ENCODE measurements around the gene PLCXD3.

PLCXD3 gene

GRCh38 chr5:41266377-41266776 lies 244.0 kb downstream of the PLCXD3 start:
- H3K14ac ChIP-seq (ENCODE audit: low read length), result no peak overlapping the region

GRCh38 chr5:41264019-41264418 lies 246.4 kb downstream of the PLCXD3 start:
- Histone ChIP-seq H2BK5ac (ENCODE audit: low read depth, low read length, poor library complexity) (no peak overlapping the region), H2BK120ac (ENCODE audit: insufficient read depth, low read length, poor library complexity) (no peak overlapping the region), H3K4me3 (ENCODE audit: low read depth, low read length) (no peak overlapping the region), H3K23ac (ENCODE audit: low read length) (peak overlapping the region; percentile 66), H4K91ac (ENCODE audit: low read depth, low read length) (no peak overlapping the region), H2AK5ac (ENCODE audit: low read length) (no peak overlapping the region), H4K8ac (ENCODE audit: low read depth, low read length) (no peak overlapping the region), H3K36me3 (ENCODE audit: control insufficient read depth in 1 of 2, insufficient read depth in 2 of 2, low read length in 2 of 2) (no peaks in the 10 kb centered on the region), H2AFZ (ENCODE audit: insufficient read depth, low read length, poor library complexity) (no peak overlapping the region), H3K27me3 (ENCODE audit: insufficient read depth, low read length) (no peaks in the 10 kb centered on the region), H4K12ac (ENCODE audit: low read depth, low read length) (no peak overlapping the region), H3K18ac (ENCODE audit: low read length) (no peak overlapping the region), H3K27ac (ENCODE audit: low read depth, low read length) (no peak overlapping the region), H3K4me2 (ENCODE audit: low read length) (no peak overlapping the region), H2BK12ac (ENCODE audit: low read length) (no peak overlapping the region), H3K79me2 (ENCODE audit: control insufficient read depth, insufficient read depth, low read length, poor library complexity) (no peaks in the 10 kb centered on the region), H3K14ac (ENCODE audit: low read length) (no peak overlapping the region), H3K4me1 (ENCODE audit: control insufficient read depth in 1 of 2, insufficient read depth in 2 of 2, low read length in 2 of 2) (no peaks in the 10 kb centered on the region), H3K9me3 (ENCODE audit: insufficient read depth, low read depth, low read length) (no peaks in the 10 kb centered on the region), H3K9ac (ENCODE audit: low read length) (no peak overlapping the region), H3K79me1 (ENCODE audit: low read length) (no peaks in the 10 kb centered on the region), H3K4ac (ENCODE audit: low read depth, low read length) (no peak overlapping the region)
- WGBS (ENCODE audit: extremely low coverage, insufficient coverage, insufficient read length), result no CpG with 5 or more reads among the region's 3 CpGs
- no peak for DNase-seq

More at GRCh38 chr5:41266377-41266776, 244.0 kb downstream of the PLCXD3 start:
- Histone ChIP-seq H2BK5ac (ENCODE audit: low read depth, low read length, poor library complexity) (no peak overlapping the region), H2BK12ac (ENCODE audit: low read length) (no peak overlapping the region), H3K36me3 (ENCODE audit: control insufficient read depth in 1 of 2, insufficient read depth in 2 of 2, low read length in 2 of 2) (no peaks in the 10 kb centered on the region), H3K27ac (ENCODE audit: low read depth, low read length) (no peak overlapping the region), H3K18ac (ENCODE audit: low read length) (no peak overlapping the region), H3K4ac (ENCODE audit: low read depth, low read length) (no peak overlapping the region), H3K9me3 (ENCODE audit: insufficient read depth, low read depth, low read length) (no peaks in the 10 kb centered on the region), H3K23ac (ENCODE audit: low read length) (no peak overlapping the region), H3K4me3 (ENCODE audit: low read depth, low read length) (no peak overlapping the region), H2BK120ac (ENCODE audit: insufficient read depth, low read length, poor library complexity) (no peak overlapping the region), H3K27me3 (ENCODE audit: insufficient read depth, low read length) (no peaks in the 10 kb centered on the region), H3K4me2 (ENCODE audit: low read length) (no peak overlapping the region), H3K79me1 (ENCODE audit: low read length) (no peaks in the 10 kb centered on the region), H2AFZ (ENCODE audit: insufficient read depth, low read length, poor library complexity) (no peak overlapping the region), H3K79me2 (ENCODE audit: control insufficient read depth, insufficient read depth, low read length, poor library complexity) (no peaks in the 10 kb centered on the region), H4K8ac (ENCODE audit: low read depth, low read length) (no peak overlapping the region), H4K91ac (ENCODE audit: low read depth, low read length) (no peak overlapping the region), H3K9ac (ENCODE audit: low read length) (no peak overlapping the region), H3K4me1 (ENCODE audit: control insufficient read depth in 1 of 2, insufficient read depth in 2 of 2, low read length in 2 of 2) (no peaks in the 10 kb centered on the region), H2AK5ac (ENCODE audit: low read length) (no peak overlapping the region), H4K12ac (ENCODE audit: low read depth, low read length) (no peak overlapping the region)
- DNase-seq, result no peak
- no CpG with 5 or more reads among the region's 2 CpGs for WGBS (ENCODE audit: extremely low coverage, insufficient coverage, insufficient read length)

GRCh38 chr5:41263335-41263734 lies 247.1 kb downstream of the PLCXD3 start:
- no CpG with 5 or more reads among the region's 2 CpGs for WGBS (ENCODE audit: extremely low coverage, insufficient coverage, insufficient read length)
- Histone ChIP-seq H3K36me3 (ENCODE audit: control insufficient read depth in 1 of 2, insufficient read depth in 2 of 2, low read length in 2 of 2) (no peaks in the 10 kb centered on the region), H2BK12ac (ENCODE audit: low read length) (no peak overlapping the region), H3K18ac (ENCODE audit: low read length) (no peak overlapping the region), H4K12ac (ENCODE audit: low read depth, low read length) (no peak overlapping the region), H3K4me1 (ENCODE audit: control insufficient read depth in 1 of 2, insufficient read depth in 2 of 2, low read length in 2 of 2) (no peaks in the 10 kb centered on the region), H2BK5ac (ENCODE audit: low read depth, low read length, poor library complexity) (no peak overlapping the region), H3K9ac (ENCODE audit: low read length) (no peak overlapping the region), H3K23ac (ENCODE audit: low read length) (no peak overlapping the region), H3K27ac (ENCODE audit: low read depth, low read length) (no peak overlapping the region), H2AK5ac (ENCODE audit: low read length) (no peak overlapping the region), H2BK120ac (ENCODE audit: insufficient read depth, low read length, poor library complexity) (no peak overlapping the region), H3K4me3 (ENCODE audit: low read depth, low read length) (no peak overlapping the region), H3K27me3 (ENCODE audit: insufficient read depth, low read length) (no peaks in the 10 kb centered on the region), H4K8ac (ENCODE audit: low read depth, low read length) (no peak overlapping the region), H3K4ac (ENCODE audit: low read depth, low read length) (no peak overlapping the region), H3K9me3 (ENCODE audit: insufficient read depth, low read depth, low read length) (no peaks in the 10 kb centered on the region), H3K79me2 (ENCODE audit: control insufficient read depth, insufficient read depth, low read length, poor library complexity) (no peaks in the 10 kb centered on the region), H3K79me1 (ENCODE audit: low read length) (no peaks in the 10 kb centered on the region), H4K91ac (ENCODE audit: low read depth, low read length) (no peak overlapping the region), H3K14ac (ENCODE audit: low read length) (no peak overlapping the region), H3K4me2 (ENCODE audit: low read length) (no peak overlapping the region), H2AFZ (ENCODE audit: insufficient read depth, low read length, poor library complexity) (no peak overlapping the region)
- no peak for DNase-seq

Measured in trophoblast cell (in vitro differentiated cells and primary cell).